ENCODE results near the gene RASSF5. TPM values are rescaled to one million over a fixed set of nuclear protein-coding genes. Genes with fewer than 3 reads are reported as not detected.

The RASSF5 gene
- total RNA-seq, 1 experiment from 2014 or later = 0.75 TPM

GRCh38 chr1:206565995-206566394 is 58.7 kb downstream of the RASSF5 start:
- H3K27me3 ChIP-seq (replicated peaks; ENCODE audit: insufficient read depth, low read depth, low read length, poor library complexity) = no peaks in the 10 kb centered on the region
- no peak overlapping the region for H3K27ac ChIP-seq (ENCODE audit: low read depth, low read length, poor library complexity, severe bottlenecking)
- H3K36me3 ChIP-seq (ENCODE audit: insufficient read depth, low read length, poor library complexity, severe bottlenecking) = no peaks in the 10 kb centered on the region
- POLR2A ChIA-PET (ENCODE audit: low non-redundant PET) = no interaction called here
- H3K4me3 ChIP-seq (ENCODE audit: low read depth, low read length, poor library complexity, severe bottlenecking) = no peak overlapping the region
- no peaks in the 10 kb centered on the region for H3K4me1 ChIP-seq (ENCODE audit: insufficient read depth, low read length, poor library complexity, severe bottlenecking)
- no peak for DNase-seq (ENCODE audit: low spot score)
- no peaks in the 10 kb centered on the region for H3K9me3 ChIP-seq (ENCODE audit: low read depth, low read length, poor library complexity, severe bottlenecking)
- TF ChIP-seq, protein P1, sequence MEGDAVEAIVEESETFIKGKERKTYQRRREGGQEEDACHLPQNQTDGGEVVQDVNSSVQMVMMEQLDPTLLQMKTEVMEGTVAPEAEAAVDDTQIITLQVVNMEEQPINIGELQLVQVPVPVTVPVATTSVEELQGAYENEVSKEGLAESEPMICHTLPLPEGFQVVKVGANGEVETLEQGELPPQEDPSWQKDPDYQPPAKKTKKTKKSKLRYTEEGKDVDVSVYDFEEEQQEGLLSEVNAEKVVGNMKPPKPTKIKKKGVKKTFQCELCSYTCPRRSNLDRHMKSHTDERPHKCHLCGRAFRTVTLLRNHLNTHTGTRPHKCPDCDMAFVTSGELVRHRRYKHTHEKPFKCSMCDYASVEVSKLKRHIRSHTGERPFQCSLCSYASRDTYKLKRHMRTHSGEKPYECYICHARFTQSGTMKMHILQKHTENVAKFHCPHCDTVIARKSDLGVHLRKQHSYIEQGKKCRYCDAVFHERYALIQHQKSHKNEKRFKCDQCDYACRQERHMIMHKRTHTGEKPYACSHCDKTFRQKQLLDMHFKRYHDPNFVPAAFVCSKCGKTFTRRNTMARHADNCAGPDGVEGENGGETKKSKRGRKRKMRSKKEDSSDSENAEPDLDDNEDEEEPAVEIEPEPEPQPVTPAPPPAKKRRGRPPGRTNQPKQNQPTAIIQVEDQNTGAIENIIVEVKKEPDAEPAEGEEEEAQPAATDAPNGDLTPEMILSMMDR (conservative IDR thresholded peaks at IDR 0.05; ENCODE audit: low read depth, low read length) = no peak
- TF ChIP-seq EZH2 (IDR thresholded peaks at IDR 0.05; ENCODE audit: borderline replicate concordance, low read depth, low read length, poor library complexity, severe bottlenecking) = no peak
- CTCF ChIA-PET = interaction anchor here (0.6 kb wide), 1 partner anchor 1075 kb away, joined by 3 read pairs; no protein-coding TSS in a partner anchor
- BruUV-seq (replicated peaks) = no TSS peak
- intact Hi-C loops (cut with micrococcal nuclease; ENCODE audit: unreplicated experiment) = no loop called here

DNA sequence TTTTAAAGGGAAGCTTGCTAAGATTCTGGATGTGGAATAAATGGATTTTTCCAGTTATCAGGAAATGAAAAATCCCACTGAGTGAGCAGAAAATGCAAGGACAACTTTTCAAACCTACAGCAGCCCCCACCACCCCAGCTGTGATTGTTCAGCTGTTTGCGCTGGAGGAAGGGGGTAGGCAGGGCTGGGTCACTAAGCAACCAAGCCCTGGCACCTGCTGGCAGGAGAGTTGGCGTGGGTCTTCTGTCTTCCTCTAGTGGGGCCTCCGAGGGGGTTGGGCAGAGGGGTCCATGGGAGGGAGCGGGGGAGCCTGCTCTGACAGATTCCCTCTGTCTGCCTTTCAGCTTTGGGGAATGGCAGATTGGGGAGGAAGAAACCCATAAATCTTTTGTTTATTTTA is 59.7 kb downstream of the RASSF5 start:
- TF ChIP-seq, protein P1 (conservative IDR thresholded peaks at IDR 0.05; ENCODE audit: low read depth, low read length) = no peak
- no peak for TF ChIP-seq EZH2 (IDR thresholded peaks at IDR 0.05; ENCODE audit: borderline replicate concordance, low read depth, low read length, poor library complexity, severe bottlenecking)
- Histone ChIP-seq H3K36me3 (ENCODE audit: insufficient read depth, low read length, poor library complexity, severe bottlenecking) (no peaks in the 10 kb centered on the region), H3K9me3 (ENCODE audit: low read depth, low read length, poor library complexity, severe bottlenecking) (no peaks in the 10 kb centered on the region), H3K4me1 (ENCODE audit: insufficient read depth, low read length, poor library complexity, severe bottlenecking) (no peaks in the 10 kb centered on the region), H3K4me3 (ENCODE audit: low read depth, low read length, poor library complexity, severe bottlenecking) (no peak overlapping the region), H3K27ac (ENCODE audit: low read depth, low read length, poor library complexity, severe bottlenecking) (no peak overlapping the region), H3K27me3 (replicated peaks; ENCODE audit: insufficient read depth, low read depth, low read length, poor library complexity) (no peaks in the 10 kb centered on the region)
- POLR2A ChIA-PET (ENCODE audit: low non-redundant PET) = no interaction called here
- intact Hi-C loops (cut with micrococcal nuclease; ENCODE audit: unreplicated experiment) = no loop called here
- DNase-seq (ENCODE audit: low spot score) = no peak
- CTCF ChIA-PET = no interaction called here
- BruUV-seq (replicated peaks) = no TSS peak

DNA sequence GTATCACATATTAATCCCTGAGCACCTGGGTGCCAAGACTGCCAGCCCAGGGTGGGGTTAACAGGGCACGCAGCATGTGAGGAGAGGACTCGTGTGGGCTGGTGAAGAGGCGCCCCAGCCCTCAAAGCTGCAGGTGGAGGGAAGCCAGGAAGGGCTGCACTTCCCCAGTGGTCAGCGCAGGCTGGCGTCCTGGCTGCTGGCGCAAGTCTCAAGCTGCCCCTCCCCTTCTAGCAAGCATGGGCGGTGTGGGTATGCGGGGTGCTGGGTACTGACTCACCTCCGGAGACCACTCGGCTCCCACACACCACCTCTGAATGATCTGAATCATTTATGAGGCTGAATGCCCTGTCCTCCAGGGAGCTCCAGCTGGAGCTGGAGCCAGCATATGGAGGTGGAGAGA is 60.9 kb downstream of the RASSF5 start:
- BruUV-seq (replicated peaks) = no TSS peak
- CTCF ChIA-PET = no interaction called here
- no peak overlapping the region for H3K27ac ChIP-seq (ENCODE audit: low read depth, low read length, poor library complexity, severe bottlenecking)
- intact Hi-C loops (cut with micrococcal nuclease; ENCODE audit: unreplicated experiment) = no loop called here
- no peaks in the 10 kb centered on the region for H3K27me3 ChIP-seq (replicated peaks; ENCODE audit: insufficient read depth, low read depth, low read length, poor library complexity)
- H3K4me3 ChIP-seq (ENCODE audit: low read depth, low read length, poor library complexity, severe bottlenecking) = no peak overlapping the region
- no peaks in the 10 kb centered on the region for H3K4me1 ChIP-seq (ENCODE audit: insufficient read depth, low read length, poor library complexity, severe bottlenecking)
- TF ChIP-seq, protein P1 (conservative IDR thresholded peaks at IDR 0.05; ENCODE audit: low read depth, low read length) = no peak
- no peak for TF ChIP-seq EZH2 (IDR thresholded peaks at IDR 0.05; ENCODE audit: borderline replicate concordance, low read depth, low read length, poor library complexity, severe bottlenecking)
- POLR2A ChIA-PET (ENCODE audit: low non-redundant PET) = no interaction called here
- H3K9me3 ChIP-seq (ENCODE audit: low read depth, low read length, poor library complexity, severe bottlenecking) = no peaks in the 10 kb centered on the region
- DNase-seq (ENCODE audit: low spot score) = no peak
- H3K36me3 ChIP-seq (ENCODE audit: insufficient read depth, low read length, poor library complexity, severe bottlenecking) = no peaks in the 10 kb centered on the region

Measured in A673 (cell line).